Measurements from ENCODE around the gene OST4. TPM values are rescaled to one million over a fixed set of nuclear protein-coding genes. Genes with fewer than 3 reads are reported as not detected.
A peak's percentile ranks its signal among the peaks of the same experiment; 100 is the strongest.

OST4 gene
- total RNA-seq, 1 experiment from 2014 or later, result 258 TPM

DNA sequence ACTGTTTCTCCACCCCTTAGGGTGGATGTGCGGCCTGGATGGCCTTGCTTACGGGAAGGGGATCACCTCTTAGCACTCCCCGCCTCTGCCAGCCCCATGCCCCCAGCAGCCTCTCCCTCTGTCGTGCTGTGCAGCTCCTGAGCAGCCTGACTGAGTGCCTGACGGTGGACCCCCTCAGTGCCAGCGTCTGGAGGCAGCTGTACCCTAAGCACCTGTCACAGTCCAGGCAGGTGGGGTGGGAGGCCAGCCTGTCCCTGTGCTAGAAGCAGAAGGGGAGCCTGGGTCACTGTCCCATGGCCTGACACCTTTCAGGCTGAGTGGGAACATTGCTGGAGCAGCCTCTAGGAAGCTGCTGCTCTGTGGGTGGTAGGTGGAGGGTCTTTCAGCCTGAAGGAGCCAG is 33.4 kb downstream of the OST4 start:
- H3K9ac ChIP-seq (ENCODE audit: low read length), result no peak overlapping the region

DNA sequence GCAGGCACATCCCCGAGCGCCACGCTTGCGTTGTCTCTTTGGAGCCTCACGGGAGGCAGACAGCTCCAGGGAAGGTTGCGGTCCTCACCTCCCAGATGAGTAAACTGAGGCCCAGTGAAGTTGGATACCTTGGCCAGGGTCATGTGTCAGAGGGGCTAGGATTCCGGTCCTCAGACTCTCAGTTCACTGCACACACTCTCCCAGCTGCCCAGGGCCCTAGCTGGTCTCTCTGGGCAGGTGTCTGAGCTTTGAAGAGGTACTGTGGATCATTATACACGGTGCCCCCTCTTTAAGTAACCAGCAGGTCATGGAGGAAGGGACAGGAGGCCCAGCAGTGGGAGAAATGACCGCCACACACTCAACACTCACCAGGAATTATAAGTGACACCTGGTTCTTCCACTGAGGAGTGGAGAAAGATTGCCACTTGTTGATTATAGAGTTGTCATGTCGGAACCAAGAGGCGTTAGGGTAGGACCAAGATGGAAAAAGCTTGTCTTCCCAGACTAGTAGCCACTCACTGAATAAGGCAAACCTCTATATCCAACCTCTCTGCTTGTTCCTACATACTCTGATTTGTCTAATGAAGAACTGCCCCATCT is 38.1 kb downstream of the OST4 start:
- TF ChIP-seq EZH2 (IDR thresholded peaks at IDR 0.05; ENCODE audit: low read length, unreplicated experiment), result no peak
- TF ChIP-seq, protein P1, sequence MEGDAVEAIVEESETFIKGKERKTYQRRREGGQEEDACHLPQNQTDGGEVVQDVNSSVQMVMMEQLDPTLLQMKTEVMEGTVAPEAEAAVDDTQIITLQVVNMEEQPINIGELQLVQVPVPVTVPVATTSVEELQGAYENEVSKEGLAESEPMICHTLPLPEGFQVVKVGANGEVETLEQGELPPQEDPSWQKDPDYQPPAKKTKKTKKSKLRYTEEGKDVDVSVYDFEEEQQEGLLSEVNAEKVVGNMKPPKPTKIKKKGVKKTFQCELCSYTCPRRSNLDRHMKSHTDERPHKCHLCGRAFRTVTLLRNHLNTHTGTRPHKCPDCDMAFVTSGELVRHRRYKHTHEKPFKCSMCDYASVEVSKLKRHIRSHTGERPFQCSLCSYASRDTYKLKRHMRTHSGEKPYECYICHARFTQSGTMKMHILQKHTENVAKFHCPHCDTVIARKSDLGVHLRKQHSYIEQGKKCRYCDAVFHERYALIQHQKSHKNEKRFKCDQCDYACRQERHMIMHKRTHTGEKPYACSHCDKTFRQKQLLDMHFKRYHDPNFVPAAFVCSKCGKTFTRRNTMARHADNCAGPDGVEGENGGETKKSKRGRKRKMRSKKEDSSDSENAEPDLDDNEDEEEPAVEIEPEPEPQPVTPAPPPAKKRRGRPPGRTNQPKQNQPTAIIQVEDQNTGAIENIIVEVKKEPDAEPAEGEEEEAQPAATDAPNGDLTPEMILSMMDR (conservative IDR thresholded peaks at IDR 0.05; ENCODE audit: low read depth, low read length), result no peak
- TF ChIP-seq EZH2phosphoT487 (IDR thresholded peaks at IDR 0.05; ENCODE audit: borderline replicate concordance, low read length), result no peak
- TSS peak; percentile 60 for BruUV-seq (replicated peaks)
- Histone ChIP-seq H3K4me2 (ENCODE audit: low read length) (peak overlapping the region; percentile 88), H3K9me2 (replicated peaks; ENCODE audit: low read length) (no peaks in the 10 kb centered on the region), H3K36me3 (ENCODE audit: low read depth, low read length) (peaks cover 35% of the 10 kb centered on the region), H3K9me3 (ENCODE audit: low read length) (no peaks in the 10 kb centered on the region), H3K4me3 (ENCODE audit: low read length) (peak overlapping the region; percentile 87), H3K79me2 (ENCODE audit: low read length) (peaks cover 27% of the 10 kb centered on the region), H3F3A (ENCODE audit: low read length, unreplicated experiment) (no peaks in the 10 kb centered on the region), H4K20me1 (ENCODE audit: low read length) (no peaks in the 10 kb centered on the region), H3K9ac (ENCODE audit: low read length) (peak overlapping the region; percentile 90), H3K27ac (ENCODE audit: low read length) (no peak overlapping the region; the same call in 1 of the 2 replicates), H3K4me1 (ENCODE audit: insufficient read depth, low read length) (peaks cover 8% of the 10 kb centered on the region), H3K27me3 (ENCODE audit: low read length) (no peaks in the 10 kb centered on the region), H2AFZ (ENCODE audit: low read length) (peak overlapping the region; percentile 97)
- intact Hi-C loops (cut with micrococcal nuclease), result loop anchor here (2.0 kb wide), 1 partner anchor 17 kb away; the partner anchor contains the start of gene AGBL5
- DNase-seq (no peak), ATAC-seq (peak; percentile 2; the same call in 1 of the 2 replicates)
- ChIA-PET CTCF (no interaction called here), POLR2A (ENCODE audit: unreplicated experiment) (no interaction called here)

More for the DNA sequence above, 33.4 kb downstream of the OST4 start:
- BruUV-seq (replicated peaks), result no TSS peak
- Histone ChIP-seq H3K4me3 (ENCODE audit: low read length) (no peak overlapping the region), H3K9me3 (ENCODE audit: low read length) (no peaks in the 10 kb centered on the region), H3K27ac (ENCODE audit: low read length) (no peak overlapping the region), H3K79me2 (ENCODE audit: low read length) (peaks cover 25% of the 10 kb centered on the region), H3K27me3 (ENCODE audit: low read length) (no peaks in the 10 kb centered on the region), H2AFZ (ENCODE audit: low read length) (no peak overlapping the region), H3K9me2 (replicated peaks; ENCODE audit: low read length) (no peaks in the 10 kb centered on the region), H3K36me3 (ENCODE audit: low read depth, low read length) (peaks cover 62% of the 10 kb centered on the region), H3K4me2 (ENCODE audit: low read length) (no peak overlapping the region), H3K4me1 (ENCODE audit: insufficient read depth, low read length) (peaks cover 8% of the 10 kb centered on the region), H4K20me1 (ENCODE audit: low read length) (no peaks in the 10 kb centered on the region), H3F3A (ENCODE audit: low read length, unreplicated experiment) (no peaks in the 10 kb centered on the region)
- ATAC-seq (no peak), DNase-seq (no peak)
- CTCF ChIA-PET, result no interaction called here
- intact Hi-C loops (cut with micrococcal nuclease), result no loop called here
- POLR2A ChIA-PET (ENCODE audit: unreplicated experiment), result no interaction called here
- TF ChIP-seq EZH2phosphoT487 (IDR thresholded peaks at IDR 0.05; ENCODE audit: borderline replicate concordance, low read length) (no peak), EZH2 (IDR thresholded peaks at IDR 0.05; ENCODE audit: low read length, unreplicated experiment) (no peak)
- TF ChIP-seq, protein P1 (conservative IDR thresholded peaks at IDR 0.05; ENCODE audit: low read depth, low read length), result no peak

All from PC-3 (cell line).